Hepatocyte (in vitro differentiated cells): Measurements from ENCODE around the gene WDPCP. TPM values are rescaled to one million over a fixed set of nuclear protein-coding genes. Genes with fewer than 3 reads are reported as not detected.

ENCODE experiments used
- DNase-seq: peaks from one replicate; pipeline ENCODE4 v3.0.0-alpha.2; 2016; ENCODE audit warnings: low spot score
- H2AFZ ChIP-seq: fragments of 200-600 bp; sonication (generic); 2 replicates; pipeline ENCODE4 v1.6.0; 2016; ENCODE audit warnings: antibody characterized with exemption, mild to moderate bottlenecking
- H3K27ac ChIP-seq: fragments of 200-600 bp; sonication (generic); 2 replicates; pipeline ENCODE4 v1.5.1; 2016; ENCODE audit warnings: mild to moderate bottlenecking
- H3K27me3 ChIP-seq: fragments of 200-600 bp; sonication (generic); 2 replicates; pipeline ENCODE4 v1.6.1; 2016
- H3K36me3 ChIP-seq: fragments of 200-600 bp; sonication (generic); replicated peaks from 2 replicates; pipeline ENCODE4 v1.5.1; 2016; ENCODE audit warnings: low read depth; ENCODE audit not compliant: insufficient read depth
- H3K4me1 ChIP-seq: fragments of 200-600 bp; sonication (generic); 2 replicates; pipeline ENCODE4 v1.5.1; 2016; ENCODE audit warnings: mild to moderate bottlenecking, moderate library complexity; ENCODE audit not compliant: insufficient read depth
- H3K4me2 ChIP-seq: fragments of 200-600 bp; sonication (generic); 2 replicates; pipeline ENCODE4 v1.6.0; 2016
- H3K4me3 ChIP-seq: fragments of 200-600 bp; sonication (generic); 2 replicates; pipeline ENCODE4 v1.5.1; 2016; ENCODE audit warnings: mild to moderate bottlenecking
- H3K79me2 ChIP-seq: fragments of 200-600 bp; sonication (generic); 2 replicates; pipeline ENCODE4 v1.6.0; 2017; ENCODE audit warnings: mild to moderate bottlenecking
- H3K9me2 ChIP-seq: fragments of 200-600 bp; sonication (generic); replicated peaks from 2 replicates; pipeline ENCODE4 v1.6.0; 2017; ENCODE audit warnings: mild to moderate bottlenecking; ENCODE audit not compliant: insufficient read depth
- H3K9me3 ChIP-seq: fragments of 200-600 bp; sonication (generic); 2 replicates; pipeline ENCODE4 v1.5.1; 2016; ENCODE audit warnings: low read depth, mild to moderate bottlenecking
- H4K20me1 ChIP-seq: fragments of 200-600 bp; sonication (generic); 2 replicates; pipeline ENCODE4 v1.6.0; 2016; ENCODE audit warnings: mild to moderate bottlenecking; ENCODE audit not compliant: insufficient read depth, poor library complexity, severe bottlenecking
- EZH2 ChIP-seq: fragments of 200-600 bp; sonication (generic); IDR thresholded peaks from 2 replicates; pipeline ENCODE4 v1.6.1; 2016; ENCODE audit warnings: antibody characterized with exemption, mild to moderate bottlenecking, borderline replicate concordance
- EZH2phosphoT487 ChIP-seq: fragments of 200-600 bp; sonication (generic); IDR thresholded peaks from one replicate; pipeline ENCODE4 v1.6.1; 2018; ENCODE audit warnings: antibody characterized with exemption, mild to moderate bottlenecking, low read depth, moderate library complexity; ENCODE audit not compliant: unreplicated experiment, severe bottlenecking
- WGBS: methylation state at CpG from one replicate; pipeline ENCODE4 v1.1.6; 2016; ENCODE audit warnings: low lambda C conversion rate; ENCODE audit errors: missing lambda C conversion rate; 5-methylcytosine and 5-hydroxymethylcytosine counted together
- polyA plus RNA-seq: library from polyadenylated mRNA; unstranded; fragments of >200 nt; fragmentation: Nextera tagmentation; extraction: Ambion mirVana; gene quantifications from 2 replicates; pipeline ENCODE4 v1.2.1, GENCODE V29; 2016
- total RNA-seq: library from RNA; depleted of rRNA; stranded (reverse); fragments of >200 nt; gene quantifications from 2 replicates; pipeline ENCODE4 v1.2.3, GENCODE V29; 2014
- TF ChIP-seq, protein P1 (sequence below): fragments of 200-600 bp; sonication (generic); IDR thresholded peaks from 2 replicates; pipeline ENCODE4 v1.5.1; 2016; ENCODE audit warnings: antibody characterized with exemption, mild to moderate bottlenecking; ENCODE audit not compliant: poor library complexity

WDPCP gene
- total and polyA plus RNA-seq, 2 experiments from 2014 or later = 4.9 to 12.8 TPM

DNA sequence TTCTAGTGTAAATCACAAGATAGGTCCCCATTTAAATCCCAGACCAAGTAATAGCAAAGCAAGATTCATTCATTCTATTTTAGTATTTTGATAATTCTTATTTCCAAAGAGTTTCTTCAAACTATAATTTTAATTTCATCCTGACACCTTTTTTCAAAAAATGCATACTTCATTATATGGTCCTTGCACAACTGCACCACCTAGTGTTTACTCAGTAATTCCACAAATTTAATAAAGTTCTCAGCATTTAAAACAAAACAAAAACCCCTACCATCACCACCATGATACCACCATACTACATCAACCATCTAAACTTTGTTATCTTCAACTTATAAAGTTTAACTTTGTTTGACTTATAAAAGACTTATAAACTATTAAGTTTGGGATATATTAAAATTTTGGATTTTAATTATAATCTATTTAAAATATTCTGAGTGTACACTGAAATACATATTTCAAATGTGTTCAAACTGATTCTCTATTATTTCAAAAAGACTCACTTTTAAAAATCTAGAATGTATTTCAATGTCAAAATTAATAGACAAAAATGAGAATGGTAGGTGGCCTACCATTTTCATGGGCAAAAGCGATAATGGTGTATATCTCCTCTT is 44.2 kb downstream of the WDPCP start:
- no peaks in the 10 kb centered on the region for H3K4me1 ChIP-seq
- no peaks in the 10 kb centered on the region for H3K27me3 ChIP-seq
- H3K27ac ChIP-seq = no peak overlapping the region
- H3K36me3 ChIP-seq = no peaks in the 10 kb centered on the region
- no peaks in the 10 kb centered on the region for H3K79me2 ChIP-seq
- TF ChIP-seq, protein P1, sequence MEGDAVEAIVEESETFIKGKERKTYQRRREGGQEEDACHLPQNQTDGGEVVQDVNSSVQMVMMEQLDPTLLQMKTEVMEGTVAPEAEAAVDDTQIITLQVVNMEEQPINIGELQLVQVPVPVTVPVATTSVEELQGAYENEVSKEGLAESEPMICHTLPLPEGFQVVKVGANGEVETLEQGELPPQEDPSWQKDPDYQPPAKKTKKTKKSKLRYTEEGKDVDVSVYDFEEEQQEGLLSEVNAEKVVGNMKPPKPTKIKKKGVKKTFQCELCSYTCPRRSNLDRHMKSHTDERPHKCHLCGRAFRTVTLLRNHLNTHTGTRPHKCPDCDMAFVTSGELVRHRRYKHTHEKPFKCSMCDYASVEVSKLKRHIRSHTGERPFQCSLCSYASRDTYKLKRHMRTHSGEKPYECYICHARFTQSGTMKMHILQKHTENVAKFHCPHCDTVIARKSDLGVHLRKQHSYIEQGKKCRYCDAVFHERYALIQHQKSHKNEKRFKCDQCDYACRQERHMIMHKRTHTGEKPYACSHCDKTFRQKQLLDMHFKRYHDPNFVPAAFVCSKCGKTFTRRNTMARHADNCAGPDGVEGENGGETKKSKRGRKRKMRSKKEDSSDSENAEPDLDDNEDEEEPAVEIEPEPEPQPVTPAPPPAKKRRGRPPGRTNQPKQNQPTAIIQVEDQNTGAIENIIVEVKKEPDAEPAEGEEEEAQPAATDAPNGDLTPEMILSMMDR = peak; percentile 56
- TF ChIP-seq EZH2phosphoT487 = no peak
- no peak for TF ChIP-seq EZH2
- no peaks in the 10 kb centered on the region for H3K9me3 ChIP-seq
- H3K4me3 ChIP-seq = no peak overlapping the region
- H3K4me2 ChIP-seq = no peak overlapping the region
- H2AFZ ChIP-seq = no peak overlapping the region
- WGBS = 97% methylated on average over 1 of the region's 1 CpG
- no peaks in the 10 kb centered on the region for H3K9me2 ChIP-seq
- no peaks in the 10 kb centered on the region for H4K20me1 ChIP-seq
- no peak for DNase-seq

GRCh38 chr2:63539416-63540162 is 48.7 kb downstream of the WDPCP start:
- H3K4me3 ChIP-seq = no peak overlapping the region
- H3K79me2 ChIP-seq = no peaks in the 10 kb centered on the region
- no peak for TF ChIP-seq EZH2phosphoT487
- TF ChIP-seq, protein P1 = no peak
- TF ChIP-seq EZH2 = no peak
- no peak for DNase-seq
- H4K20me1 ChIP-seq = no peaks in the 10 kb centered on the region
- H3K4me2 ChIP-seq = no peak overlapping the region
- H3K27ac ChIP-seq = no peak overlapping the region
- H3K4me1 ChIP-seq = no peaks in the 10 kb centered on the region
- H2AFZ ChIP-seq = no peak overlapping the region
- no peaks in the 10 kb centered on the region for H3K27me3 ChIP-seq
- no peaks in the 10 kb centered on the region for H3K9me2 ChIP-seq
- H3K36me3 ChIP-seq = no peaks in the 10 kb centered on the region
- WGBS = 92% methylated on average over 6 of the region's 6 CpGs
- H3K9me3 ChIP-seq = no peaks in the 10 kb centered on the region

GRCh38 chr2:63538390-63538789 is 49.9 kb downstream of the WDPCP start:
- H3K4me3 ChIP-seq = no peak overlapping the region
- H3K79me2 ChIP-seq = no peaks in the 10 kb centered on the region
- H3K4me2 ChIP-seq = no peak overlapping the region
- no peaks in the 10 kb centered on the region for H3K4me1 ChIP-seq
- no peaks in the 10 kb centered on the region for H3K36me3 ChIP-seq
- no peaks in the 10 kb centered on the region for H3K9me3 ChIP-seq
- no peak for DNase-seq
- no peaks in the 10 kb centered on the region for H3K9me2 ChIP-seq
- no peak overlapping the region for H3K27ac ChIP-seq
- no peaks in the 10 kb centered on the region for H4K20me1 ChIP-seq
- no peaks in the 10 kb centered on the region for H3K27me3 ChIP-seq
- no peak overlapping the region for H2AFZ ChIP-seq
- no peak for TF ChIP-seq EZH2phosphoT487
- TF ChIP-seq, protein P1 = no peak
- no peak for TF ChIP-seq EZH2
